ENCODE results near the gene TET2. TPM values are rescaled to one million over a fixed set of nuclear protein-coding genes. Genes with fewer than 3 reads are reported as not detected.

The TET2 gene
- total RNA-seq, 4 donors from 2014 or later = 30.3 to 57.6 (median 38.8) TPM

GRCh38 chr4:105206214-105206613, 59.5 kb downstream of the TET2 start:
- H3K27ac ChIP-seq = no peak overlapping the region
- H3K4me3 ChIP-seq = no peak overlapping the region
- no peaks in the 10 kb centered on the region for H3K4me1 ChIP-seq
- no peak for DNase-seq
- no peaks in the 10 kb centered on the region for H3K36me3 ChIP-seq
- TF ChIP-seq POLR2A (IDR thresholded peaks at IDR 0.05) = no peak
- no peak for TF ChIP-seq CTCF (IDR thresholded peaks at IDR 0.05)
- no peaks in the 10 kb centered on the region for H3K27me3 ChIP-seq
- H3K9me3 ChIP-seq = no peaks in the 10 kb centered on the region

- Histone ChIP-seq H3K36me3 (no peaks in the 10 kb centered on the region), H3K4me3 (no peak overlapping the region), H3K9me3 (no peaks in the 10 kb centered on the region), H3K4me1 (no peaks in the 10 kb centered on the region), H3K27me3 (no peaks in the 10 kb centered on the region), H3K27ac (no peak overlapping the region)
- TF ChIP-seq CTCF (IDR thresholded peaks at IDR 0.05) = no peak
- TF ChIP-seq POLR2A (IDR thresholded peaks at IDR 0.05) = no peak
- DNase-seq = no peak
Measured at GRCh38 chr4:105207386-105207785, 60.7 kb downstream of the TET2 start.

- Histone ChIP-seq H3K9me3 (no peaks in the 10 kb centered on the region), H3K36me3 (no peaks in the 10 kb centered on the region), H3K27me3 (no peaks in the 10 kb centered on the region), H3K27ac (no peak overlapping the region), H3K4me3 (no peak overlapping the region), H3K4me1 (no peaks in the 10 kb centered on the region)
- TF ChIP-seq POLR2A (IDR thresholded peaks at IDR 0.05) (no peak), CTCF (IDR thresholded peaks at IDR 0.05) (no peak)
- DNase-seq = no peak
Measured at GRCh38 chr4:105208561-105208960, 61.9 kb downstream of the TET2 start.

- Histone ChIP-seq H3K27ac (peak overlapping the region in 1 of 4 donors; percentile 44), H3K4me1 (no peaks in the 10 kb centered on the region), H3K36me3 (no peaks in the 10 kb centered on the region), H3K27me3 (no peaks in the 10 kb centered on the region), H3K4me3 (no peak overlapping the region), H3K9me3 (no peaks in the 10 kb centered on the region)
- DNase-seq = no peak
- no peak for TF ChIP-seq POLR2A (IDR thresholded peaks at IDR 0.05)
- TF ChIP-seq CTCF (IDR thresholded peaks at IDR 0.05) = no peak
Measured at GRCh38 chr4:105210916-105211315, 64.2 kb downstream of the TET2 start.

- H3K27ac ChIP-seq = no peak overlapping the region
Measured at GRCh38 chr4:105215609-105216313, 69.1 kb downstream of the TET2 start.

More at GRCh38 chr4:105215609-105216313, 69.1 kb downstream of the TET2 start:
- Histone ChIP-seq H3K36me3 (no peaks in the 10 kb centered on the region), H3K27me3 (no peaks in the 10 kb centered on the region), H3K4me3 (no peak overlapping the region), H3K9me3 (no peaks in the 10 kb centered on the region), H3K4me1 (peaks cover 0 to 8% (median 0%) of the 10 kb centered on the region in 4 donors)
- no peak for DNase-seq
- TF ChIP-seq CTCF (IDR thresholded peaks at IDR 0.05) (no peak), POLR2A (IDR thresholded peaks at IDR 0.05) (no peak)
